HepG2 (cell line): ENCODE data around the gene HOTAIR. TPM values are rescaled to one million over a fixed set of nuclear protein-coding genes. Genes with fewer than 3 reads are reported as not detected.
A peak's percentile ranks its signal among the peaks of the same experiment; 100 is the strongest.

Experiments
- CBX2 ChIP-seq, 2 experiments: fragments of 200-600 bp in 1 of 2; sonication (generic); formaldehyde crosslinking in 1 of 2; IDR thresholded peaks; 2 replicates each; pipeline versions ENCODE4 v1.7.0 to v1.8.1; 2018 to 2022; ENCODE audit warnings: low read depth in 2 of 2, low read length in 1 of 2, mild to moderate bottlenecking in 1 of 2, missing genetic modification reagents in 1 of 2
- JDP2 ChIP-seq: sonication (generic); formaldehyde crosslinking; IDR thresholded peaks from 2 replicates; pipeline ENCODE4 v1.8.1; 2022; ENCODE audit warnings: missing genetic modification reagents, borderline replicate concordance
- KLF15 ChIP-seq: sonication (generic); formaldehyde crosslinking; IDR thresholded peaks from 2 replicates; pipeline ENCODE4 v1.8.1; 2023; ENCODE audit warnings: borderline replicate concordance, mild to moderate bottlenecking, inconsistent platforms, missing genetic modification reagents, mixed read lengths
- LCORL ChIP-seq, 2 experiments: fragments of 450-650 bp in 1 of 2; sonication (generic) in 1 of 2; formaldehyde crosslinking in 1 of 2; IDR thresholded peaks; 2 replicates each; pipeline versions ENCODE4 v1.5.0 to v1.6.1; 2017 to 2020; ENCODE audit warnings: antibody characterized with exemption in 1 of 2, missing genetic modification reagents in 1 of 2
- PCBP1 ChIP-seq: fragments of 200-400 bp; formaldehyde crosslinking; IDR thresholded peaks from 2 replicates; pipeline ENCODE4 v1.6.1; 2017; ENCODE audit warnings: mild to moderate bottlenecking, low read depth, low read length, borderline replicate concordance
- RELA ChIP-seq: sonication (generic); formaldehyde crosslinking; IDR thresholded peaks from 2 replicates; pipeline ENCODE4 v1.4.0; 2020; ENCODE audit warnings: missing genetic modification reagents
- ZNF205 ChIP-seq: IDR thresholded peaks from 2 replicates; pipeline ENCODE4 v1.6.1; 2018; ENCODE audit warnings: missing biosample characterization, missing genetic modification reagents
- ZNF230 ChIP-seq: sonication (generic); formaldehyde crosslinking; IDR thresholded peaks from 2 replicates; pipeline ENCODE4 v1.4.0; 2020; ENCODE audit warnings: mild to moderate bottlenecking, missing genetic modification reagents
- ZNF460 ChIP-seq: sonication (generic); formaldehyde crosslinking; IDR thresholded peaks from 2 replicates; pipeline ENCODE4 v1.5.1; 2020; ENCODE audit warnings: missing genetic modification reagents, mild to moderate bottlenecking, borderline replicate concordance
- ZNF552 ChIP-seq: sonication (generic); formaldehyde crosslinking; IDR thresholded peaks from 2 replicates; pipeline ENCODE4 v1.9.0; 2022; ENCODE audit warnings: missing genetic modification reagents, mild to moderate bottlenecking, borderline replicate concordance
- ZNF75D ChIP-seq: sonication (generic); formaldehyde crosslinking; IDR thresholded peaks from 2 replicates; pipeline ENCODE4 v1.8.1; 2023; ENCODE audit warnings: missing genetic modification reagents, mild to moderate bottlenecking, borderline replicate concordance
- polyA plus RNA-seq, 8 experiments: library from polyadenylated mRNA; depleted of rRNA in 3 of 8; stranded (reverse) in 7 of 8; unstranded in 1 of 8; fragments of >200 nt; fragmentation: Illumina TruSeq in 4 of 8; extraction: Trizol in 4 of 8; gene quantifications; 2 replicates each; pipeline versions ENCODE4 v1.2.1 to v1.2.3, GENCODE V29; 2011 to 2016; ENCODE audit warnings: low read depth in 4 of 8, missing spikeins in 1 of 8, mixed read lengths in 1 of 8; ENCODE audit not compliant: insufficient read depth in 1 of 8
- total RNA-seq, 5 experiments: library from RNA; depleted of rRNA; stranded (reverse); fragments of >200 nt; fragmentation: Illumina TruSeq; extraction: Trizol; gene quantifications; 2 replicates each; pipeline ENCODE4 v1.2.3, GENCODE V29; 2016; ENCODE audit warnings: low read depth in 1 of 5
- TF ChIP-seq, protein P1 (sequence below): sonication (generic); formaldehyde crosslinking; IDR thresholded peaks from 2 replicates; pipeline ENCODE4 v1.4.0; 2020; ENCODE audit warnings: missing genetic modification reagents, mild to moderate bottlenecking, borderline replicate concordance
- TF ChIP-seq, protein P2 (sequence below): sonication (generic); formaldehyde crosslinking; IDR thresholded peaks from 2 replicates; pipeline ENCODE4 v1.4.0; 2020; ENCODE audit warnings: missing genetic modification reagents
- TF ChIP-seq, protein P3 (sequence below): sonication (generic); formaldehyde crosslinking; IDR thresholded peaks from 2 replicates; pipeline ENCODE4 v1.4.0; 2020; ENCODE audit warnings: missing genetic modification reagents, mild to moderate bottlenecking, borderline replicate concordance
- TF ChIP-seq, protein P4 (sequence below): sonication (generic); formaldehyde crosslinking; IDR thresholded peaks from 2 replicates; pipeline ENCODE4 v1.5.1; 2020; ENCODE audit warnings: missing genetic modification reagents, mild to moderate bottlenecking, borderline replicate concordance

The HOTAIR gene
- total and polyA plus RNA-seq, 2 of the 13 experiments (the other 11 are each of a cell fraction or from before 2014, with no cell fraction given), result not detected

DNA sequence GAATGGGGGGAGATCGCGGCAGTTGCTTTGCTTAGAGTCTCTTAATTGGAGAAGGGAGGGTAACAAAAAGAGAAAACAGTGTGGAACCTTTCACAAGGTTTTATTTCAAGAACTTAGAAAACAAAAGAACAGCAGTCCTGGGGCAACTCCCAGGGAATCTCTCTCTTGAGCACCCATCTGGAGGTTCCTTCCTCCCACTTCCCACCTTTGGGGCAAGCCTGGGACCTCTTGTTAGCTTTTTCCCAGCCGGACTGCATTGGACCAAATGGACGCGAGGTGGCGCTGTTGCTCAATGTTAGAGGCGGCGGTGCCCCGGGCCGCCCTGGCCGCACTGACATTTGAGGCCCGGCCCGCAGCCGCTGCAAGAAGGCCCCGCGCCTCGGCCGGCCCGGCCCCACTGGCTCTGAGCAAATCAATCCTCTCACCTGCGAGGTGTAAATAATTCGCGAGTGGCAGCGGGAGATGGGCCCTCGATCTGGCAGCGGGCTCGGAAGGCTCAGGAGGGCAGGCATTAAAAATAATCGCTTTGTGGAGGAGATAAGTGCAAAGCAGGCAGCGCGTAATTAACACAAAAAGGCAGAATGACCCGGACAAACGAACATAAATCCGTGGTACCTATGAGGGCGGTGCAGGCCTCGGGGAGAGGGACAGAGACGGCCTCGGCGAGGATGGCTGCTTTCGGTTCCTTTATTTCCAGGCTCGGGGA, 31.3 kb upstream of the HOTAIR start (continued):
- no peak for TF ChIP-seq LCORL (IDR thresholded peaks at IDR 0.05)
- TF ChIP-seq LCORL (CRISPR knock-in tag; IDR thresholded peaks at IDR 0.05), result peak; percentile 80
- TF ChIP-seq KLF15 (CRISPR knock-in tag), result no peak
- TF ChIP-seq ZNF205 (CRISPR knock-in tag), result no peak
- no peak for TF ChIP-seq RELA (CRISPR knock-in tag)
- TF ChIP-seq ZNF75D (CRISPR knock-in tag), result no peak
- TF ChIP-seq JDP2 (CRISPR knock-in tag), result no peak
- TF ChIP-seq, protein P1, sequence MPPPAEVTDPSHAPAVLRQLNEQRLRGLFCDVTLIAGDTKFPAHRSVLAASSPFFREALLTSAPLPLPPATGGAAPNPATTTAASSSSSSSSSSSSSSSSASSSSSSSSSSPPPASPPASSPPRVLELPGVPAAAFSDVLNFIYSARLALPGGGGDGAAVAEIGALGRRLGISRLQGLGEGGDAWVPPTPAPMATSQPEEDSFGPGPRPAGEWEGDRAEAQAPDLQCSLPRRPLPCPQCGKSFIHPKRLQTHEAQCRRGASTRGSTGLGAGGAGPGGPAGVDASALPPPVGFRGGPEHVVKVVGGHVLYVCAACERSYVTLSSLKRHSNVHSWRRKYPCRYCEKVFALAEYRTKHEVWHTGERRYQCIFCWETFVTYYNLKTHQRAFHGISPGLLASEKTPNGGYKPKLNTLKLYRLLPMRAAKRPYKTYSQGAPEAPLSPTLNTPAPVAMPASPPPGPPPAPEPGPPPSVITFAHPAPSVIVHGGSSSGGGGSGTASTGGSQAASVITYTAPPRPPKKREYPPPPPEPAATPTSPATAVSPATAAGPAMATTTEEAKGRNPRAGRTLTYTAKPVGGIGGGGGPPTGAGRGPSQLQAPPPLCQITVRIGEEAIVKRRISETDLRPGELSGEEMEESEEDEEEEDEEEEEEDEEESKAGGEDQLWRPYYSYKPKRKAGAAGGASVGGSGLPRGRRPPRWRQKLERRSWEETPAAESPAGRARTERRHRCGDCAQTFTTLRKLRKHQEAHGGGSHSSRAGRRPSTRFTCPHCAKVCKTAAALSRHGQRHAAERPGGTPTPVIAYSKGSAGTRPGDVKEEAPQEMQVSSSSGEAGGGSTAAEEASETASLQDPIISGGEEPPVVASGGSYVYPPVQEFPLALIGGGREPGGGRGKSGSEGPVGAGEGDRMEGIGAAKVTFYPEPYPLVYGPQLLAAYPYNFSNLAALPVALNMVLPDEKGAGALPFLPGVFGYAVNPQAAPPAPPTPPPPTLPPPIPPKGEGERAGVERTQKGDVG (CRISPR knock-in tag), result no peak
- TF ChIP-seq, protein P2, sequence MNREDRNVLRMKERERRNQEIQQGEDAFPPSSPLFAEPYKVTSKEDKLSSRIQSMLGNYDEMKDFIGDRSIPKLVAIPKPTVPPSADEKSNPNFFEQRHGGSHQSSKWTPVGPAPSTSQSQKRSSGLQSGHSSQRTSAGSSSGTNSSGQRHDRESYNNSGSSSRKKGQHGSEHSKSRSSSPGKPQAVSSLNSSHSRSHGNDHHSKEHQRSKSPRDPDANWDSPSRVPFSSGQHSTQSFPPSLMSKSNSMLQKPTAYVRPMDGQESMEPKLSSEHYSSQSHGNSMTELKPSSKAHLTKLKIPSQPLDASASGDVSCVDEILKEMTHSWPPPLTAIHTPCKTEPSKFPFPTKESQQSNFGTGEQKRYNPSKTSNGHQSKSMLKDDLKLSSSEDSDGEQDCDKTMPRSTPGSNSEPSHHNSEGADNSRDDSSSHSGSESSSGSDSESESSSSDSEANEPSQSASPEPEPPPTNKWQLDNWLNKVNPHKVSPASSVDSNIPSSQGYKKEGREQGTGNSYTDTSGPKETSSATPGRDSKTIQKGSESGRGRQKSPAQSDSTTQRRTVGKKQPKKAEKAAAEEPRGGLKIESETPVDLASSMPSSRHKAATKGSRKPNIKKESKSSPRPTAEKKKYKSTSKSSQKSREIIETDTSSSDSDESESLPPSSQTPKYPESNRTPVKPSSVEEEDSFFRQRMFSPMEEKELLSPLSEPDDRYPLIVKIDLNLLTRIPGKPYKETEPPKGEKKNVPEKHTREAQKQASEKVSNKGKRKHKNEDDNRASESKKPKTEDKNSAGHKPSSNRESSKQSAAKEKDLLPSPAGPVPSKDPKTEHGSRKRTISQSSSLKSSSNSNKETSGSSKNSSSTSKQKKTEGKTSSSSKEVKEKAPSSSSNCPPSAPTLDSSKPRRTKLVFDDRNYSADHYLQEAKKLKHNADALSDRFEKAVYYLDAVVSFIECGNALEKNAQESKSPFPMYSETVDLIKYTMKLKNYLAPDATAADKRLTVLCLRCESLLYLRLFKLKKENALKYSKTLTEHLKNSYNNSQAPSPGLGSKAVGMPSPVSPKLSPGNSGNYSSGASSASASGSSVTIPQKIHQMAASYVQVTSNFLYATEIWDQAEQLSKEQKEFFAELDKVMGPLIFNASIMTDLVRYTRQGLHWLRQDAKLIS (CRISPR knock-in tag), result no peak
- TF ChIP-seq, protein P3, sequence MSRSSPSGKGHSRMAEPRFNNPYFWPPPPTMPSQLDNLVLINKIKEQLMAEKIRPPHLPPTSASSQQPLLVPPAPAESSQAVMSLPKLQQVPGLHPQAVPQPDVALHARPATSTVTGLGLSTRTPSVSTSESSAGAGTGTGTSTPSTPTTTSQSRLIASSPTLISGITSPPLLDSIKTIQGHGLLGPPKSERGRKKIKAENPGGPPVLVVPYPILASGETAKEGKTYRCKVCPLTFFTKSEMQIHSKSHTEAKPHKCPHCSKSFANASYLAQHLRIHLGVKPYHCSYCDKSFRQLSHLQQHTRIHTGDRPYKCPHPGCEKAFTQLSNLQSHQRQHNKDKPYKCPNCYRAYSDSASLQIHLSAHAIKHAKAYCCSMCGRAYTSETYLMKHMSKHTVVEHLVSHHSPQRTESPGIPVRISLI (CRISPR knock-in tag), result no peak; the same call in 1 of the 2 replicates
- TF ChIP-seq ZNF460 (CRISPR knock-in tag), result no peak
- peak; percentile 95; the same call in 1 of the 2 replicates for TF ChIP-seq CBX2 (IDR thresholded peaks at IDR 0.05; ENCODE audit: low read depth, low read length)
- peak; percentile 96 for TF ChIP-seq CBX2 (CRISPR knock-in tag; IDR thresholded peaks at IDR 0.05; ENCODE audit: low read depth)
- TF ChIP-seq ZNF230 (CRISPR knock-in tag), result no peak
- no peak for TF ChIP-seq PCBP1
- no peak for TF ChIP-seq ZNF552 (CRISPR knock-in tag)
- TF ChIP-seq, protein P4, sequence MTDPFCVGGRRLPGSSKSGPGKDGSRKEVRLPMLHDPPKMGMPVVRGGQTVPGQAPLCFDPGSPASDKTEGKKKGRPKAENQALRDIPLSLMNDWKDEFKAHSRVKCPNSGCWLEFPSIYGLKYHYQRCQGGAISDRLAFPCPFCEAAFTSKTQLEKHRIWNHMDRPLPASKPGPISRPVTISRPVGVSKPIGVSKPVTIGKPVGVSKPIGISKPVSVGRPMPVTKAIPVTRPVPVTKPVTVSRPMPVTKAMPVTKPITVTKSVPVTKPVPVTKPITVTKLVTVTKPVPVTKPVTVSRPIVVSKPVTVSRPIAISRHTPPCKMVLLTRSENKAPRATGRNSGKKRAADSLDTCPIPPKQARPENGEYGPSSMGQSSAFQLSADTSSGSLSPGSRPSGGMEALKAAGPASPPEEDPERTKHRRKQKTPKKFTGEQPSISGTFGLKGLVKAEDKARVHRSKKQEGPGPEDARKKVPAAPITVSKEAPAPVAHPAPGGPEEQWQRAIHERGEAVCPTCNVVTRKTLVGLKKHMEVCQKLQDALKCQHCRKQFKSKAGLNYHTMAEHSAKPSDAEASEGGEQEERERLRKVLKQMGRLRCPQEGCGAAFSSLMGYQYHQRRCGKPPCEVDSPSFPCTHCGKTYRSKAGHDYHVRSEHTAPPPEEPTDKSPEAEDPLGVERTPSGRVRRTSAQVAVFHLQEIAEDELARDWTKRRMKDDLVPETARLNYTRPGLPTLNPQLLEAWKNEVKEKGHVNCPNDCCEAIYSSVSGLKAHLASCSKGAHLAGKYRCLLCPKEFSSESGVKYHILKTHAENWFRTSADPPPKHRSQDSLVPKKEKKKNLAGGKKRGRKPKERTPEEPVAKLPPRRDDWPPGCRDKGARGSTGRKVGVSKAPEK (CRISPR knock-in tag), result no peak
